ENCODE measurements around the gene NES. TPM values are rescaled to one million over a fixed set of nuclear protein-coding genes. Genes with fewer than 3 reads are reported as not detected.

Gene NES
- total RNA-seq, 1 donor from 2014 or later, result not detected

DNA sequence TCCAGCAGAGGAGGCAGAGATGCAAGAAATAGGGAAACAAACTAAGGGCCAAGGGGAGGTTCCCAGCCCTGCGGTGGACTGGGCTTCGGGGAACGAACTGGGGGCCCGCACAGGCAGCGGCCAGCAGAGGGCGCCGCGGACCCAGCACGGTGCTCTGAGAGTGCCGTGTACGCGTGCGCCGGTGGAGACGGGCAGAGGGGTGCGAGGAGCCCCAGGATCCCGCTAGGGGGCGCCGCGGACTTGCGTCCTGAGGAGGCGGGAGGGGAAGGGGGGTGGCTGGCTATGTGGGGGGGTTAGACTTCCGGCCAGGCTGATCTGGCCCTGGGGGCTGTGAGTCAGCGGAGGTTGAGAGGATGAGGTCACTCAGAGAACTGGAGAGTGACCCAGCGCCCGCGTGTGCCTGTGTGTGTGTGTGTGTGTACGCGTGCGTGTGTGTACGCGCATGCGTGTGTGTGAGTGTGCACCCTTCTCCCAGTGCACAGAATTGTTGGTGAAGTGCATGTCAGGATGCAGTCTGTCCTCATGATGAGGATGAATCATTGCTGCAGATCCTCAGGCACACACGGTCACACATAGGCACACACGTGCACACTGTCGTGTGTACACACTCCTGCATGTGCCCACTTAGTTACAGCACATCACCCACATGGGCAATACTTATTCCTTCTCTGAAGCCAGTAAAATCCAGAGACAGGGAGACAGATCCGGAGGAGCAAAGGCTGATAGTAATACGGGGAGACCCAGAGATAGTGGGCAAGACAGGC lies 17.0 kb downstream of the NES start:
- intact Hi-C loops (cut with micrococcal nuclease), result loop anchor here (1.0 to 2.0 kb wide), 3 partner anchors 18 to 67 kb away; partner anchors contain the start of gene CRABP2
- Mint-ChIP-seq H3K4me3 (ENCODE audit: low read depth) (peak overlapping the region; percentile 90), H3K27ac (peak overlapping the region; percentile 97), H3K27me3 (ENCODE audit: low read depth) (peaks cover 26% of the 10 kb centered on the region), H3K4me1 (ENCODE audit: low read depth) (peaks cover 41% of the 10 kb centered on the region), H3K9me3 (no peaks in the 10 kb centered on the region), H3K36me3 (ENCODE audit: low read depth) (no peaks in the 10 kb centered on the region)
- peak; percentile 89 for DNase-seq (ENCODE audit: low spot score)

DNA sequence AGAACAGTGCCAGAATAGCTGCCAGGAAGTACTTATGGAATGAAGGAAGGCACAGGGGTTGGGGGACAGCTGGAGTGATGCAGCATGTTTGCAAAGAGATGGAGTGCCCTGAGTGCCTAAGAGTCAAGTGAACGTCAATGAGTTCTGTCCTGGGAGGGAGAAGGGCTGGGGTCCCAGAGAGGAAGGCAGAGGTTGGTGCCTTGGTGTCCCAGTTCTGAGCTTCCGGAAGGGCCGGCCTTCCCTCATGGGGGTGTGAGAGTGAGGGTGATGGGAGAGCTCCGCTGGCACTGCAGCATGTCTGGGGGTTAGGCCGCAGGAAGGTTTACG lies 17.6 kb downstream of the NES start:
- intact Hi-C loops (cut with micrococcal nuclease), result no loop called here
- no peak for DNase-seq (ENCODE audit: low spot score)
- peak overlapping the region; percentile 90 for H3K4me3 Mint-ChIP-seq (ENCODE audit: low read depth)
- no peaks in the 10 kb centered on the region for H3K36me3 Mint-ChIP-seq (ENCODE audit: low read depth)
- peaks cover 41% of the 10 kb centered on the region for H3K4me1 Mint-ChIP-seq (ENCODE audit: low read depth)
- no peaks in the 10 kb centered on the region for H3K9me3 Mint-ChIP-seq
- peak overlapping the region; percentile 67 for H3K27ac Mint-ChIP-seq
- H3K27me3 Mint-ChIP-seq (ENCODE audit: low read depth), result peaks cover 28% of the 10 kb centered on the region

DNA sequence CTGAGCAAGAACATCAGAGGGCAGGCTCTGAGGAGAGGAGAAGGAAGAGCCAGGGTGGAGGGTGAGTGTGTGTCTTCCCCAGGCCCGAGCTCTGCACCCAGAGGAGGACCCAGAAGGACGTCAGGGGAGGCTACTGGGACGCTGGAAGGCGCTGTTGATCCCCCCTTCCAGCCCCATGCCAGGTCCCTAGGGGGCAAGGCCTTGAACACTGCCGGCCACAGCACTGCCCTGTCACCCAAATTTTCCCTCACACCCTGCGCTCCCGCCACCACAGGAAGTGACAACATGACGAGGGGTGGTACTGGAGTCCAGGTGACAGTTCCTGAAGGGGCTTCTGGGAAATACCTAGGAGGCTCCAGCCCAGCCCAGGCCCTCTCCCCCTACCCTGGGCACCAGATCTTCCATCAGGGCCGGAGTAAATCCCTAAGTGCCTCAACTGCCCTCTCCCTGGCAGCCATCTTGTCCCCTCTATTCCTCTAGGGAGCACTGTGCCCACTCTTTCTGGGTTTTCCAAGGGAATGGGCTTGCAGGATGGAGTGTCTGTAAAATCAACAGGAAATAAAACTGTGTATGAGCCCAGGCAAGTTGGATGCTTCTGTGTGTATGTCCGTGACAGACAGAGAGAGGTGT lies 18.1 kb downstream of the NES start:
- Mint-ChIP-seq H3K36me3 (ENCODE audit: low read depth) (no peaks in the 10 kb centered on the region), H3K27ac (peak overlapping the region; percentile 67), H3K4me1 (ENCODE audit: low read depth) (peaks cover 41% of the 10 kb centered on the region), H3K27me3 (ENCODE audit: low read depth) (peaks cover 31% of the 10 kb centered on the region), H3K9me3 (no peaks in the 10 kb centered on the region), H3K4me3 (ENCODE audit: low read depth) (peak overlapping the region; percentile 90)
- no peak for DNase-seq (ENCODE audit: low spot score)
- intact Hi-C loops (cut with micrococcal nuclease), result no loop called here

DNA sequence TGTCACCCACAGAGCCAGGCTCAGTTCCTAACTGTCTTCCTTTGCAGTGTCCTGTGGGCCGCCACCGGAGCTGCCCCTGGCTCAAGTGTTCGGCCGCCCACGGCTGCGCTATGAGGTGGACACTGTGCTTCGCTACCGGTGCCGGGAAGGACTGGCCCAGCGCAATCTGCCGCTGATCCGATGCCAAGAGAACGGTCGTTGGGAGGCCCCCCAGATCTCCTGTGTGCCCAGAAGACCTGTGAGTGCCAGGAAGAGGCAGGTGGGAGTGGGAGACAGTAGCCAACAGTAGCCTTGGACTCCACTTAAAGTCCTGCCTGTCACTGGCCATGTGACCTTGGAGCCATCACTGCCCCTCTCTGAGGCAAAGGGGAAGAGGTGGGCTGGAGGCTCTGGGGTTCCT lies 18.7 kb downstream of the NES start:
- H3K4me1 Mint-ChIP-seq (ENCODE audit: low read depth), result peaks cover 41% of the 10 kb centered on the region
- no peaks in the 10 kb centered on the region for H3K9me3 Mint-ChIP-seq
- H3K4me3 Mint-ChIP-seq (ENCODE audit: low read depth), result no peak overlapping the region
- intact Hi-C loops (cut with micrococcal nuclease), result no loop called here
- no peaks in the 10 kb centered on the region for H3K36me3 Mint-ChIP-seq (ENCODE audit: low read depth)
- H3K27ac Mint-ChIP-seq, result no peak overlapping the region
- no peak for DNase-seq (ENCODE audit: low spot score)
- peaks cover 32% of the 10 kb centered on the region for H3K27me3 Mint-ChIP-seq (ENCODE audit: low read depth)

DNA sequence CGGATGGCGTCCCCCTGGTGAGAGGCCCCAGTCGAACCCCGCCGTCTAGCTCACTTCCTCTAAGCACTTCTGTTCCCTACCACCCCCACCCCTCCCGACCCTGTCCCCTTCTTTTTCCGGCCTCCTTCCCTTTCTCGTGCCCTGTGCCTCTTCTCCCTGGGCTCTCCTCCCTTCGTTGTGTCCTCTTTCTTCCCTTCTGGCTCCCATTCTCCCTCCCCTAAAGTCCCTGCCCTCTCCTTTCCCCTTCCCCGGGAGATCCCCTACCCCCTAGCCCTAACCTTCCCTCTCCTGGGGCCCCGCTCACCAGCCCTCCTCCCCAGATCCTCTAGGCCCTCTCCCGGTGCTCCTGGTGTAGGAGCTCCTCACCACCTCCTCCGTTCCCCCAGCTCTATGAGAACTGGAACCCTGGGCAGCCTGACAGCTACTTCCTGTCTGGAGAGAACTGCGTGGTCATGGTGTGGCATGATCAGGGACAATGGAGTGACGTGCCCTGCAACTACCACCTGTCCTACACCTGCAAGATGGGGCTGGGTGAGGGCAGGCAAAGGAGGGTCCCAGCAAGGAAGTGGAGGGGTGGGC lies 19.4 kb downstream of the NES start:
- Mint-ChIP-seq H3K27ac (peak overlapping the region; percentile 2), H3K4me3 (ENCODE audit: low read depth) (peak overlapping the region; percentile 23), H3K27me3 (ENCODE audit: low read depth) (peaks cover 35% of the 10 kb centered on the region), H3K4me1 (ENCODE audit: low read depth) (peaks cover 40% of the 10 kb centered on the region), H3K9me3 (no peaks in the 10 kb centered on the region), H3K36me3 (ENCODE audit: low read depth) (no peaks in the 10 kb centered on the region)
- DNase-seq (ENCODE audit: low spot score), result no peak
- intact Hi-C loops (cut with micrococcal nuclease), result loop anchor here (1.0 kb wide), 1 partner anchor 32 kb away; no protein-coding TSS in a partner anchor

DNA sequence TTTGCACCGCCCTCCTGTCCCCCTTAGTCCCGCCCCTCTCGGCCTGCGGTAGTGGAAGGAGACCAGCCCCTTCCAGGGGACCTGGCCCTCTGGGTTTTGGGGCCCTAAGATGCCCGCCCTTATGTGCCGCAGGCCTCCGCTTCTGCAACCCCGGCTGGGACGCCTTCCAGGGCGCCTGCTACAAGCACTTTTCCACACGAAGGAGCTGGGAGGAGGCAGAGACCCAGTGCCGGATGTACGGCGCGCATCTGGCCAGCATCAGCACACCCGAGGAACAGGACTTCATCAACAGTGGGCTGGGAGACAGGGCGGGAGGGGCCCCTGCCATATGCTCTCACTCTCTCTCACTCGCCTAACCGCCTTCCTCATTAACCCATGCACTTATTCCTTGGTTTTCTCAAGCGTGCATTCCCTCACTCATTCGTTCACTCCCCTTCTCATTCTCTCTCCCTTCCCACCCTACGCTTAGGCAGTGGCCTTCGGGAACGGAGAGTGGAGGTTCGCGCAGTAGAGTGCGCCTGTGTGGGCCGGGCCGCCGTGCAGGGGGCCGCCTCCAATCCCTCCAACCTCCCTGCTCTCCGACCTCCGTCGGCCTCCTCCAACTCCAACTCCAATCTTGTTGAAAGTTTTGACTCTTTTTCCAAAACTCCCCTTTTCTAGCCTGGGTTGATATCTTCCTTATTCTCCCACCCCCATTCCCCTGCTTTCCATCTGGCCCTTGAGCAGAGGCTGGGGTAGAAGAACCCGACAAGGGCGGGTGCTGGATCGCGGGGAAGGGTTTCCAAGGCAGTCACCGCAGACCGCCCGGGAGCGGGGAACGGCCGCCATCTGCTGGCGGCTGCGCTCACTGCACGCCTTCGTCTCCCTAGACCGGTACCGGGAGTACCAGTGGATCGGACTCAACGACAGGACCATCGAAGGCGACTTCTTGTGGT lies 20.1 kb downstream of the NES start:
- peaks cover 36% of the 10 kb centered on the region for H3K27me3 Mint-ChIP-seq (ENCODE audit: low read depth)
- intact Hi-C loops (cut with micrococcal nuclease), result loop anchor here (1.0 kb wide), 1 partner anchor 31 kb away; no protein-coding TSS in a partner anchor
- H3K9me3 Mint-ChIP-seq, result no peaks in the 10 kb centered on the region
- H3K36me3 Mint-ChIP-seq (ENCODE audit: low read depth), result no peaks in the 10 kb centered on the region
- peak; percentile 58 for DNase-seq (ENCODE audit: low spot score)
- no peak overlapping the region for H3K27ac Mint-ChIP-seq
- H3K4me1 Mint-ChIP-seq (ENCODE audit: low read depth), result peaks cover 37% of the 10 kb centered on the region
- H3K4me3 Mint-ChIP-seq (ENCODE audit: low read depth), result peak overlapping the region; percentile 23

DNA sequence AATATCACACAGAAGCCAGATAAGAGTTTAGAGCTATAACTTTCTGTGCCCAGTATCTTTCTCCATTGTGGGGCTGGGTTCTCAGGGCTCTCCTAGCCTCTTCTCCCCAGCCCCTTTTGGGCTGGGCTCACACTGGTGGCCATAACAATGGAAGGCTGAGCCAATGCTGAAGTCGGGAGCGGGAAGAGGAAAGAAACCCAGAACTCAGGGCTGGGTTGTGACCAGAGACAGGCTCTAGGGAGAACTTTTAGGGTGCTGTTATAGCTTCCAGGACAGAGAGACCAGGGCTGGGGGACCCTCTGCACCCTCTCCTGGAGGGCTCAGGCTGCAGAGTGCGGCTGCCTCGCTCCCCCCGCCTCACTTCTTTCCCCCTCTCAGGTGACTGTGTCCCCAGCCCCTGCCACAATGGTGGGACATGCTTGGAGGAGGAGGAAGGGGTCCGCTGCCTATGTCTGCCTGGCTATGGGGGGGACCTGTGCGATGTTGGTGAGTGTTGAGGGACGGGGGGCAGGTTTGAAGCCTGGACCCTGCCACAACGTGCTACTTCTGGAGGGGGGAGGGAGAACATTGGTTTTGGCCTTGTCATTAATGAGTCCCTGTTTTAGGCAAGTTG lies 21.2 kb downstream of the NES start:
- H3K27ac Mint-ChIP-seq, result no peak overlapping the region
- H3K9me3 Mint-ChIP-seq, result no peaks in the 10 kb centered on the region
- H3K4me3 Mint-ChIP-seq (ENCODE audit: low read depth), result no peak overlapping the region
- no peak for DNase-seq (ENCODE audit: low spot score)
- H3K4me1 Mint-ChIP-seq (ENCODE audit: low read depth), result peaks cover 29% of the 10 kb centered on the region
- no peaks in the 10 kb centered on the region for H3K36me3 Mint-ChIP-seq (ENCODE audit: low read depth)
- intact Hi-C loops (cut with micrococcal nuclease), result no loop called here
- H3K27me3 Mint-ChIP-seq (ENCODE audit: low read depth), result peaks cover 39% of the 10 kb centered on the region

DNA sequence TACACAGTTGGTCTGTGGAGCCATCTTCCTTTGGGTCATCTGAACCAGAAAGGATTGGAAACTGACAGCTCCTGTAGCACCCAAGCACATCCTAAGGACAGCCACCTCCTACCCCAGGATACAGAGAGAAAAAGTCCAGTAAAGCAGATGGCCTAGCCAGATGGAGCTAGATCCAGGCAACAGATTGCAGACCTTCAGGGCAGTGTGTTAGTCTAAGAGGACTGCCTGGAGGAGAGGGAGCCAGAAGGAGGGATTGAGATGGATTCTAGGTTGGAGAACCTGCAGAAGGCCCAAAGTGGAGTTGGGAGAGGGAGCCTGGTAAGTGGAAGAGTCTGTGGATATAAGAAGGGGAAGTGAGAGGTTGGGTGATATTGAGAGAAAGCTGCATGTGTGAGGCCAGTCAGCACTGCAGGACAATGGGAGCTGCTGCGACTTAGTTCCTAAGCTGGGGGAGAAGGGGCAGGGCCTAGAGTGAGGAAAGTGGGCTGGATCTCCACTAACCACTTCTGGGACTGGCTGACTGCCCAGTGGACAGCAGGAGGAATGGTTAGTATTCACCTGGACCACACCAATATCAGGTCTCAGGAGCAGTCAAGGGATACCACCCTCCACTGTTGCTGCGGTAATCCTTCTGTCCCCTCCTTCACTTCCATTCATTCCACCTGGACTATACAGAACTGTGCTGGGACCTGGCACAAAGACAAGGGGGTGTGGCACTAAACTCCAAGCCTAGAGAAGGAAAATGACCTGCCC lies 21.9 kb downstream of the NES start:
- H3K9me3 Mint-ChIP-seq, result no peaks in the 10 kb centered on the region
- no peak overlapping the region for H3K4me3 Mint-ChIP-seq (ENCODE audit: low read depth)
- no peaks in the 10 kb centered on the region for H3K36me3 Mint-ChIP-seq (ENCODE audit: low read depth)
- peaks cover 25% of the 10 kb centered on the region for H3K4me1 Mint-ChIP-seq (ENCODE audit: low read depth)
- H3K27ac Mint-ChIP-seq, result no peak overlapping the region
- DNase-seq (ENCODE audit: low spot score), result no peak
- peaks cover 39% of the 10 kb centered on the region for H3K27me3 Mint-ChIP-seq (ENCODE audit: low read depth)
- intact Hi-C loops (cut with micrococcal nuclease), result no loop called here

DNA sequence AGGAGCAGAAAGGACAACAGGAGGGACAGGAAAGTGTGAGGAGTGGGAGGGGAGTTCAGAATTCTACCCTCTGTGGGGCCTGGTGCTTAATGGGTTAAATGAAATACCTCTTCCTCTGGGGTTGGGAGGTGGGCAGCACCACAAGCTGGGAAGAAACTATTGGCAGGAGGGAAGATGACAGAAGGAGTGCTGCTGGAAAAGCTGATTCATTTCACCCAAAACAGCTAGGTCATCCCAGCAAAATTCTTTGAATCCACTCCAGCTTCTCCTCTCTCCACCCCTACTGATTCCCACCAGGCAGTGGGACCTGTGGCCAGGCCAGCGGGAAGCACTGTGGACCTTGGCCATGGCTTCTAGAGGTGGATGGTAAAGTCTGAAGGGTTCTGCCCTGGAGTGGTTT lies 22.5 kb downstream of the NES start:
- H3K4me3 Mint-ChIP-seq (ENCODE audit: low read depth), result no peak overlapping the region
- peaks cover 20% of the 10 kb centered on the region for H3K4me1 Mint-ChIP-seq (ENCODE audit: low read depth)
- intact Hi-C loops (cut with micrococcal nuclease), result no loop called here
- no peak overlapping the region for H3K27ac Mint-ChIP-seq
- H3K36me3 Mint-ChIP-seq (ENCODE audit: low read depth), result no peaks in the 10 kb centered on the region
- H3K27me3 Mint-ChIP-seq (ENCODE audit: low read depth), result peaks cover 40% of the 10 kb centered on the region
- H3K9me3 Mint-ChIP-seq, result no peaks in the 10 kb centered on the region
- DNase-seq (ENCODE audit: low spot score), result no peak

DNA sequence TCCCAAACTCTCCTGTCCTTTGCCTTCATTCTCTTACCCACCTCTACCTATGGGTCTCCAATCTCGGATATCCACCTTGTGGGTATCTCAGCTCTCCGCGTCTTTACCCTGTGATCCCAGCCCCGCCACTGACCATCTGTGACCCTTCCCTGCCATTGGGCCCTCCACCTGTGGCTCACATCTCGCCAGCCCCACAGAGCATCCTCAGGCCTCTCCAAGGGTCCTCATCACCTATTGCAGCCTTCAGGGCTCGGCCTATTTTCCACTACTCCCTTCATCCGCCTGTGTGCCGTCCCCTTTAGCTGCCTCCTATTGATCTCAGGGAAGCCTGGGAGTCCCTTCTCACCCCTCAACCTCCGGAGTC lies 24.2 kb downstream of the NES start:
- Mint-ChIP-seq H3K9me3 (no peaks in the 10 kb centered on the region), H3K4me1 (ENCODE audit: low read depth) (peaks cover 11% of the 10 kb centered on the region), H3K4me3 (ENCODE audit: low read depth) (no peak overlapping the region), H3K27ac (no peak overlapping the region), H3K36me3 (ENCODE audit: low read depth) (no peaks in the 10 kb centered on the region), H3K27me3 (ENCODE audit: low read depth) (peaks cover 49% of the 10 kb centered on the region)
- intact Hi-C loops (cut with micrococcal nuclease), result no loop called here
- DNase-seq (ENCODE audit: low spot score), result no peak

DNA sequence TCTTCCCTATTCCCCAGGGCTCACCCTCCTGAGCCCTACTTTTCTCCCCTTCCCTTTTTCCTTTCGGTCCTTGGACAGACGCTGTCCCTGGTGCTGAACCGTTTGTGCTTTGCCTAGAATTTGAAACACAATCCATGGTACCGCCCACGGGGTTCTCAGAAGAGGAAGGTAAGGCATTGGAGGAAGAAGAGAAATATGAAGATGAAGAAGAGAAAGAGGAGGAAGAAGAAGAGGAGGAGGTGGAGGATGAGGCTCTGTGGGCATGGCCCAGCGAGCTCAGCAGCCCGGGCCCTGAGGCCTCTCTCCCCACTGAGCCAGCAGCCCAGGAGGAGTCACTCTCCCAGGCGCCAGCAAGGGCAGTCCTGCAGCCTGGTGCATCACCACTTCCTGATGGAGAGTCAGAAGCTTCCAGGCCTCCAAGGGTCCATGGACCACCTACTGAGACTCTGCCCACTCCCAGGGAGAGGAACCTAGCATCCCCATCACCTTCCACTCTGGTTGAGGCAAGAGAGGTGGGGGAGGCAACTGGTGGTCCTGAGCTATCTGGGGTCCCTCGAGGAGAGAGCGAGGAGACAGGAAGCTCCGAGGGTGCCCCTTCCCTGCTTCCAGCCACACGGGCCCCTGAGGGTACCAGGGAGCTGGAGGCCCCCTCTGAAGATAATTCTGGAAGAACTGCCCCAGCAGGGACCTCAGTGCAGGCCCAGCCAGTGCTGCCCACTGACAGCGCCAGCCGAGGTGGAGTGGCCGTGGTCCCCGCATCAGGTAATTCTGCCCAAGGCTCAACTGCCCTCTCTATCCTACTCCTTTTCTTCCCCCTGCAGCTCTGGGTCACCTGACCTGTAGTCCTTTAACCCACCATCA lies 24.8 kb downstream of the NES start:
- peaks cover 48% of the 10 kb centered on the region for H3K27me3 Mint-ChIP-seq (ENCODE audit: low read depth)
- peaks cover 6% of the 10 kb centered on the region for H3K4me1 Mint-ChIP-seq (ENCODE audit: low read depth)
- H3K36me3 Mint-ChIP-seq (ENCODE audit: low read depth), result no peaks in the 10 kb centered on the region
- H3K27ac Mint-ChIP-seq, result no peak overlapping the region
- no peaks in the 10 kb centered on the region for H3K9me3 Mint-ChIP-seq
- DNase-seq (ENCODE audit: low spot score), result no peak
- H3K4me3 Mint-ChIP-seq (ENCODE audit: low read depth), result no peak overlapping the region
- intact Hi-C loops (cut with micrococcal nuclease), result no loop called here

Data from activated T-helper 2 cell treated with anti-CD3 and anti-CD28 coated beads, Interferon-gamma antibody, Interleukin-2, Interleukin-4, amounts not matched to agents 10 μg/mL and 5 μg/mL and 100 μg/mL, durations not matched to agents 14 hours and 24 hours and 36 hours (primary cell).